Activated CD4-positive, CD25-positive, alpha-beta regulatory T cell treated with anti-CD3 and anti-CD28 coated beads, Interleukin-2, amount 50 U/mL, for 72 hours (primary cell): ENCODE results near the gene RUFY1.

Source experiments
- DNase-seq: peaks from one replicate; pipeline ENCODE4 v3.0.0; 2021

Gene RUFY1

GRCh38 chr5:179543275-179543674 is 7.1 kb upstream of the RUFY1 start:
- peak; percentile 1 for DNase-seq

GRCh38 chr5:179553006-179553405 is 2.7 kb downstream of the RUFY1 start:
- DNase-seq, result peak; percentile 8

DNA sequence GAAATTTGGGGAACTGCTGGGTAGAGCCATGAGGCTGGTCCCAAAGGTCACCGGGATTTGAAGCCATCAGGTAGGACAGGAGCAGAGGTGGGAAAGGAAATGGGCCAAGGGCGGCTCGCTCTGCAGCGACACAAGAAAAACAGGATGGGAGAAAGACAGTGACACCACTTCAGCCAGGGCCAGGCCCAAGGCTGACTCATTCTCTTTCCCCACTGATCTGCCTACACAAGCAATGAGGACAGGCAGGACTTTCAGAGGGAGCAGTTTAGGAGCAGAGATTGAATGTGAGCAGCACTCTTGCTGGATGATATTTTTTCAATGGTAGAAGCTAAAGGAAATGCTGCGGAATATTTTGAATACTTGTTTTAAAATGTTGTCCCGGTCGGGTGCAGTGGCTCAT is 3.5 kb downstream of the RUFY1 start:
- peak; percentile 21 for DNase-seq

- DNase-seq, result peak; percentile 6
Observed at GRCh38 chr5:179554981-179555380, 4.6 kb downstream of the RUFY1 start.

GRCh38 chr5:179558261-179558799 is 8.0 kb downstream of the RUFY1 start:
- DNase-seq, result peak; percentile 5

- DNase-seq, result peak; percentile 30
Observed at GRCh38 chr5:179558932-179559283, 8.6 kb downstream of the RUFY1 start.

DNA sequence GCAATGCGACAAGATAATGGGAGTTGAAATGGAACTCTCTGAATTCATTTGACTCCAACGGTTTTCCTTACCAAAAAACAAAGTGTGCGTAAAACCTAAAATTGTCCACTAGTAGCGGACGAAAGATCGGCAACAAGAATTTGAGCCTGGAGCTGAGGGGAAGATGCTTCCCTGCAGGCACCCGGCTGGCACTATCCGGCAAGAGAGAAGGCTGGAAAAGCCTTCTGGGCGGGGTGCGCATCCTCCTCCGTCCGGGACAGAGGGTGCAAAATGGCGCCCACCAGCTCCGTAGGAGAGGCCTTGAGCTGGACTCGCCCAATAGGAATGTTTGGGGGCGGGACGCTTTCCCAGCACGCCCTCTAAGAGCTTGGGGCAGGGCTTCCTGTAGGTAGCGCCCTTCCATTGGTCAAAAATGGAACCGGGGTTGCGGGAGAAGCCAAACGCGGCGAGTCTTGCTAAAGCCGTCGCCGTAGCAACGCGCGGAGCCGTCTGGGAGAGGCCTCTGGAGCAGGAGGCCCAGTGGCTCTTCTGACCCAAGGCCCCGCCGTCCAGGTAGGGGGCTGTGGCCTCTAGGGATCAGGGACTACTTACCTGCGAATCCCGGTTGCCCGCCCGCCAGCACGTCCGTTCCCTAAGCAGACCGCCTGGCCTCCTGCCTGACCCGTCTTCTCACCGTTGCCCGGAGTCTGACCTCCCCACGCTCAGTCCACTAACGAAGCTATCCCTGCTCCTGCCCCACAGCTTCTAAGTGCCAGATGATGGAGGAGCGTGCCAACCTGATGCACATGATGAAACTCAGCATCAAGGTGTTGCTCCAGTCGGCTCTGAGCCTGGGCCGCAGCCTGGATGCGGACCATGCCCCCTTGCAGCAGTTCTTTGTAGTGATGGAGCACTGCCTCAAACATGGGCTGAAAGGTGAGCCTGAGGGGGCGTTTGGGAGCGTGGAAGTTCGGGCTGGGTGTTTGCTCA is 9.2 kb downstream of the RUFY1 start:
- DNase-seq, result peak; percentile 88

DNA sequence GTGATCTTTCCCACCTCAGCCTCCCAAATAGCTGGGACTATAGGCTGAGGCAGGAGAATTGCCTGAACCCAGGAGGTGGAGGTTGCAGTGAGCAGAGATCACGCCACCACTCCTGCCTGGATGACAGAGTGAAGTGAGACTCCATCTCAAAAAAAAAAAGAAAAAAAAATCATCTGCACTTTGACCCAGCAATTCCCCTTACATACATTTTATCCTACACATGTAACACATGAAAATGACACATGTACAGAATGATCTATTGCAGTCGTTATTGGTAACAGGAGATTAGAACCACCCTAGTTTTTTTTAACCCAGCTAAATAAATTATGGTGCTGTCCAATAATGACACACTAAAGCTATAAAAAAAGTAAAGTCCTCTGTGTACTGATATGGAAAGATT is 14.2 kb downstream of the RUFY1 start:
- DNase-seq, result no peak

- DNase-seq, result no peak
Observed at GRCh38 chr5:179568721-179569120, 18.4 kb downstream of the RUFY1 start.

DNA sequence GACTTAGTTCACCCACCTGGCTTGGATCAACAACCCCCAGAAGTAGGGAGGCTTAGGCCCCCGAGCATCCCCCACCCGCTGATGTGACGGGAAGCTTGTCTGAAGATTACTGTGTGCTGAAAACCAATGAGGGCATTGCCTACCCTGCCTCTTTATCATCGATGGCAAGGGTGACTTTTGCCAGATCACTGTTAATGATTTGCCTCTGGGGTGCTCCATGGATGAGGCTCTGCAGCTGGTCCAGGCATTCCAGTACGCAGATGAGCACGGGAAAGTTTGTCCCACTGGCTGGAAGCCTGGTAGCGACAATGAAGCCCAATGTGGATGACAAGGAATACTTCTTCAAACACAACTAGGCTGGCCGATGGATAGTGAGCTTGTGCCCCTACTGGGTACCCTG is 22.0 kb downstream of the RUFY1 start:
- no peak for DNase-seq

DNA sequence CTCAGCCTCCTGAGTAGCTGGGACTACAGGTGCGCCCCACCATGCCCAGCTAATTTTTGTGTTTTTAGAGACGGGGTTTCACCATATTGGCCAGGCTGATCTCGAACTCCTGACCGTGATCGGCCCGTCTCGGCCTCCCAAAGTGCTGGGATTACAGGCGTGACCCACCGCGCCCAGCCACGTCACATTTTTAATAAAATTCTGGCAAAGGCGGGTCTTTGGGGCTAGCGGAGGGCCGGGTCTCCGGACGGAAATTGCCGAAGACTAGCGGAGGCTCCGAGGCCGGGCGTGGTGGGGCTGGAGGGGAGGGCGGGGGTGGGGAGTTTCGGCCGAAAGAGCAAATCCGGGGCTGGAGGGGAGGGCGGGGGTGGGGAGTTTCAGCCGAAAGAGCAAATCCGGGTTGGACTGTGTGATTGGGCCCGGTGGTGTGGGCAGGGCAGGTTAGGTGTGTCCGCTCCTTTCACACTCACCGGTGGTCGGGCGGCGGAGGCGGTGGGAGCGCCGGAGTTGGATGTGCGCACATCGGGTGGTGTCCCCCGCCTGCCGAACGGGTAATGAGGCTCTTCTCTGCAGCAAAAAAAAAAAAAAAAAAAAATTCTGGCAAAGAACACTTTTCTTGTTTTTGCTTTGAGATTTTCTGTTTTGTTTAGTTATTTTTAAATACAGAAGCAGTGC is 27.1 kb downstream of the RUFY1 start:
- no peak for DNase-seq

- DNase-seq, result no peak
Observed at GRCh38 chr5:179585941-179586401, 35.6 kb downstream of the RUFY1 start.

DNA sequence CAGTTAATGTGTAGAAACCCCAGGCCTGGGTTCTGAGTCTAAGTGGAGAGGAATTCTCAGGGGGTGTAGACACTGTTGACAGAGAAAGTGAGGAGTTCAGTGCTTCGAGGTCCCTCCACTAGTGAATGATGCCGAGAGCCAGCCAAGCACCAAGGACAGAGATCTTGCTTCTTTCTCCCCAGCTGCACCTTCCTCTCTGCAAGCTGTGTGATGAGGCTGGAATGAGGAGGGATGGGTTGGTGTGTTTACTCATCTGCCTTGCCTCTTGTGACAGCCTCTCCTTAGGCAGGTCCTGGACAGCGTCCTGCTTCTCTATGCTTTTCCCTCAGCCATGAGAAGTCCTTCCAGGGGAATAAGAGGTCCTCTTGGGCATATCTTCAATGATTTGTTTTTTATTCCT is 37.8 kb downstream of the RUFY1 start:
- no peak for DNase-seq

- DNase-seq, result no peak
Observed at GRCh38 chr5:179595916-179596315, 45.6 kb downstream of the RUFY1 start.

GRCh38 chr5:179596421-179596820 is 46.1 kb downstream of the RUFY1 start:
- DNase-seq, result no peak

- no peak for DNase-seq
Observed at GRCh38 chr5:179599100-179599499, 48.7 kb downstream of the RUFY1 start.

GRCh38 chr5:179599566-179599965 is 49.2 kb downstream of the RUFY1 start:
- DNase-seq, result no peak

DNA sequence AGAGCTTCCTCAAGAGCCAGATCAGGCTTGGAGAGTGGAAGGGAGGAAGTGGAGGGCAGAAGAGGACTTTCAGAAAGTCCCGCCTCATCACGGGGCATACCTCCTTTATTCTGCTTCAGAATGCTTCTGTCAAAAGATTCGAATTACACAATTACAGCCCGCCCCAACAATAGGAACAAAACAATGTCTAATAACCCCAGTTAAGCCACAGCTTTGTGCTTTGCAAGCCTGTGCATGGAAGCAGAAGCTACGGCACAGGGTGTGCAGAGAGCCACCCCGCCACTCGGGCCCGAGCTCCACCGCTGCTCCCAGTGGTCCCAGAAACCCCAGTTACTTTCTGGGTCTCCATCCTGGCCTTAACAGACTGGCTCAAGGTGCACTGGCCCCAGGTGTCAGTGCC is 49.6 kb downstream of the RUFY1 start:
- DNase-seq, result no peak

DNA sequence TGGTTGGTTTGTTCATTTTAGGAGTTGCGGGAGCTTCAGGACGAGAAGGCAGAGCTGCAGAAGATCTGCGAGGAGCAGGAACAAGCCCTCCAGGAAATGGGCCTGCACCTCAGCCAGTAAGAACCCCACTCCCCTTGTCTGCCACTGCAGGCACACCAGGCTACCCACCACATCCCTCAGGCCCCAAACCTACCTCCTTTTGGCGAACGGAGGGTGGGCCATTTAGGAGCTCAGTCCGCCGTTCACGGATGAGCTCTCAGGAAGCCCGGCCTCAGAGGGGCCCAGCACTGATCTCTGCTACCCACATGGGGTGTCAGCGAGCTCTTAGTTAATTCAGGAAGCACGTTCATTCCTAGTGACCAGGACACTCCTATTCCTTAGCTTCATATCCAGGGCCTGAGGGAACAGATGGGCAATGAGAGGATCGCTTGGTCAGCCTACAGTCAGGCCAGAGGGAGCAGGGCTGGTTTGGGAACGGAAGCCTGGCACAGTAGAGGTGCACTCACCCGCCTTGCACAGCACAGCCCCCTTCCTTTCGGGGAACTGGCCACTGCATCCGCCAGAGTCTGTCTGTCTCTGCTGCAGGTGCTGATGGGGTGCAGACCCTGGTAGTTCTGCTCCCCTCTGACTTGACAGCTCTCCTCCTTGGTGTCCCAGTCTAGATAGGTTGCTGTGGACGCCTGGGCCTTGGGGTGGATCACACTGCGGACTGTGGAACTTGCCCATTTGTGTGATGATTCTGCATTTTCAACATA is 51.7 kb downstream of the RUFY1 start:
- DNase-seq, result no peak

DNA sequence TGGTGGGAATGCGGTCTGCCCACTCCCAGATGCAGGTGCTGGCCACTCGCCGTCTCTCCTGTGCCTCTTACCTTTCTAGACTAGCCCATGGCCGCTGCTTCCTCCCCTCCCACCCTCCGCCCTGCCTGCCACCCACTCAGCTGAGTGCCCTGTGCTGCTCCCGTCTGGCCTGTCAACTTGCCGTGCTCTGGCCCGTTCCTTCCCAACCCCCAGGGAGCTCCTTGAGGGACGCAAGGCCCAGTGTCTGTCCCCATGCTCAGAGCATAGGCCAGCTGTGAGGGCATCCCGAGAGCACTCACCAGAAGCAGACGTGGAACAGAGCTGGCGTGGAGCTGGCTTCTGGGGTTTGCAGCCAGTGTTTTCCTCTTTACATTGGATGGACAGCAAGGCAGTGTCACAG is 53.0 kb downstream of the RUFY1 start:
- DNase-seq, result no peak

GRCh38 chr5:179605026-179605833 is 54.9 kb downstream of the RUFY1 start:
- no peak for DNase-seq
